Natural killer cell (primary cell): ENCODE results near the gene RASL10A. TPM values are rescaled to one million over a fixed set of nuclear protein-coding genes. Genes with fewer than 3 reads are reported as not detected.

Experiments used
- ATAC-seq, 3 donors: fragments of 150-1000 bp in 2 of 3; fragments of 200-7000 bp in 1 of 3; cut with Tn5 transposase; 1 replicate in 1 of 3; 2 replicates in 2 of 3; pipeline ENCODE4 v1.10.0; 2021; ENCODE audit warnings: mild to moderate bottlenecking in 2 of 3, moderate library complexity in 2 of 3
- DNase-seq, 2 donors: peaks; one replicate each; pipeline versions ENCODE4 v3.0.0 to v3.0.0-alpha.2; 2013 to 2021; ENCODE audit warnings: mixed read lengths in 1 of 2
- H3K27ac ChIP-seq: one replicate; pipeline ENCODE4 v1.5.1; 2013; ENCODE audit warnings: mild to moderate bottlenecking, low read length
- H3K27me3 ChIP-seq: one replicate; pipeline ENCODE4 v1.6.1; 2013; ENCODE audit warnings: low read length; ENCODE audit not compliant: control insufficient read depth, insufficient read depth
- H3K36me3 ChIP-seq: one replicate; pipeline ENCODE4 v1.6.1; 2013; ENCODE audit warnings: low read length; ENCODE audit not compliant: control insufficient read depth, insufficient read depth
- H3K4me1 ChIP-seq: one replicate; pipeline ENCODE4 v1.6.1; 2013; ENCODE audit warnings: low read length; ENCODE audit not compliant: control insufficient read depth, insufficient read depth
- H3K4me3 ChIP-seq: one replicate; pipeline ENCODE4 v1.5.1; 2013; ENCODE audit warnings: low read length
- H3K9me3 ChIP-seq: one replicate; pipeline ENCODE4 v1.6.1; 2013; ENCODE audit warnings: low read length; ENCODE audit not compliant: control insufficient read depth, insufficient read depth
- H3K27ac Mint-ChIP-seq, 2 donors: one replicate each; pipeline ENCODE4 v1.8.0; 2022; ENCODE audit warnings: mild to moderate bottlenecking in 2 of 2, mixed read lengths in 2 of 2, moderate library complexity in 1 of 2
- H3K27me3 Mint-ChIP-seq, 2 donors: one replicate each; pipeline ENCODE4 v1.8.0; 2022; ENCODE audit warnings: low read depth in 2 of 2, mixed read lengths in 2 of 2
- H3K36me3 Mint-ChIP-seq: one replicate; pipeline ENCODE4 v1.8.0; 2022; ENCODE audit warnings: mixed read lengths
- H3K4me1 Mint-ChIP-seq, 2 donors: one replicate each; pipeline ENCODE4 v1.8.0; 2022; ENCODE audit warnings: mixed read lengths in 2 of 2
- H3K4me3 Mint-ChIP-seq: one replicate; pipeline ENCODE4 v1.8.0; 2022; ENCODE audit warnings: mild to moderate bottlenecking, moderate library complexity, mixed read lengths
- H3K9me3 Mint-ChIP-seq, 2 donors: one replicate each; pipeline ENCODE4 v1.8.0; 2022; ENCODE audit warnings: mixed read lengths in 2 of 2
- CTCF ChIP-seq: fragments of 200-600 bp; IDR thresholded peaks from one replicate; pipeline ENCODE4 v1.8.0; 2022; ENCODE audit warnings: antibody characterized with exemption
- WGBS: methylation state at CpG from one replicate; pipeline ENCODE4 v1.1.7; 2013; ENCODE audit warnings: missing lambda C conversion rate; ENCODE audit not compliant: insufficient coverage; 5-methylcytosine and 5-hydroxymethylcytosine counted together
- intact Hi-C: fragments of 100-400 bp; cut with micrococcal nuclease; formaldehyde crosslinking; loops from one replicate; pipeline ENCODE4 v1.14.2; 2022
- total RNA-seq, 4 donors: library from RNA; stranded (reverse); fragments of 120-200 nt in 1 of 4; gene quantifications; one replicate each; pipeline versions ENCODE4 v1.2.3 to v1.2.4, GENCODE V29; 2013 to 2022

Gene RASL10A
- total RNA-seq, 3 donors from 2014 or later (not counting 1 experiment from before 2014, with no cell fraction given) = 0.20 to 0.28 TPM; not detected in 1

- H3K4me1 ChIP-seq = peaks cover 2% of the 10 kb centered on the region
Measured at GRCh38 chr22:29320546-29320945, 5.0 kb upstream of the RASL10A start.

GRCh38 chr22:29319072-29319471 lies 3.6 kb upstream of the RASL10A start:
- no peak for TF ChIP-seq CTCF
- H3K9me3 ChIP-seq = no peaks in the 10 kb centered on the region
- Mint-ChIP-seq H3K27me3 (peaks cover 20% of the 10 kb centered on the region in 2 donors), H3K4me3 (no peak overlapping the region), H3K27ac (no peak overlapping the region), H3K9me3 (no peaks in the 10 kb centered on the region), H3K4me1 (peaks cover 6 to 7% of the 10 kb centered on the region in 2 donors), H3K36me3 (no peaks in the 10 kb centered on the region)
- no peaks in the 10 kb centered on the region for H3K36me3 ChIP-seq
- ATAC-seq (no peak), DNase-seq (no peak)
- intact Hi-C loops = no loop called here
- peaks cover 13% of the 10 kb centered on the region for H3K27me3 ChIP-seq
- no peak overlapping the region for H3K4me3 ChIP-seq
- H3K27ac ChIP-seq = no peak overlapping the region
- 82% methylated on average over 2 of the region's 2 CpGs for WGBS
- H3K4me1 ChIP-seq = peaks cover 9% of the 10 kb centered on the region

More at GRCh38 chr22:29320546-29320945, 5.0 kb upstream of the RASL10A start:
- intact Hi-C loops = no loop called here
- Histone ChIP-seq H3K9me3 (no peaks in the 10 kb centered on the region), H3K27ac (no peak overlapping the region), H3K27me3 (peaks cover 6% of the 10 kb centered on the region), H3K36me3 (no peaks in the 10 kb centered on the region), H3K4me3 (no peak overlapping the region)
- Mint-ChIP-seq H3K27ac (no peak overlapping the region), H3K4me1 (no peaks in the 10 kb centered on the region), H3K36me3 (no peaks in the 10 kb centered on the region), H3K27me3 (peaks cover 12% of the 10 kb centered on the region in 2 donors), H3K4me3 (no peak overlapping the region), H3K9me3 (no peaks in the 10 kb centered on the region)
- ATAC-seq (no peak), DNase-seq (no peak)
- WGBS = no CpG with 5 or more reads among the region's 1 CpG
- no peak for TF ChIP-seq CTCF

- peaks cover 9 to 18% of the 10 kb centered on the region in 2 donors for H3K4me1 Mint-ChIP-seq
- no peaks in the 10 kb centered on the region for H3K9me3 ChIP-seq
- no peaks in the 10 kb centered on the region for H3K9me3 Mint-ChIP-seq
- no peak overlapping the region for H3K27ac Mint-ChIP-seq
- TF ChIP-seq CTCF = no peak
- no peak for DNase-seq
- WGBS = 91% methylated on average over 18 of the region's 18 CpGs
- H3K4me3 ChIP-seq = no peak overlapping the region
- H3K4me1 ChIP-seq = peaks cover 15% of the 10 kb centered on the region
- H3K27ac ChIP-seq = no peak overlapping the region
- H3K36me3 Mint-ChIP-seq = no peaks in the 10 kb centered on the region
- peaks cover 28 to 31% of the 10 kb centered on the region in 2 donors for H3K27me3 Mint-ChIP-seq
- intact Hi-C loops = no loop called here
- H3K27me3 ChIP-seq = peaks cover 19% of the 10 kb centered on the region
- no peaks in the 10 kb centered on the region for H3K36me3 ChIP-seq
- ATAC-seq = no peak
- H3K4me3 Mint-ChIP-seq = no peak overlapping the region
Measured at GRCh38 chr22:29317827-29318454, 2.4 kb upstream of the RASL10A start.
